Myocyte (in vitro differentiated cells): ENCODE measurements around the gene BAMBI. TPM values are rescaled to one million over a fixed set of nuclear protein-coding genes. Genes with fewer than 3 reads are reported as not detected.
"Not testable (repeated sequence)": the region's sequence is repeated elsewhere in the genome, so short reads cannot be mapped to it uniquely, and the experiment has no call there.

Experiments used
- DNase-seq: peaks from one replicate; pipeline ENCODE4 v3.0.0-alpha.2; 2012; ENCODE audit warnings: low read depth
- polyA plus RNA-seq: library from polyadenylated mRNA; unstranded; fragments of >200 nt; gene quantifications from one replicate; pipeline ENCODE4 v1.2.1, GENCODE V29; 2012; ENCODE audit warnings: missing spikeins
- total RNA-seq: library from RNA; depleted of rRNA; stranded (reverse); fragments of >200 nt; gene quantifications from 2 replicates; pipeline ENCODE4 v1.2.3, GENCODE V29; 2014

BAMBI gene, protein sequence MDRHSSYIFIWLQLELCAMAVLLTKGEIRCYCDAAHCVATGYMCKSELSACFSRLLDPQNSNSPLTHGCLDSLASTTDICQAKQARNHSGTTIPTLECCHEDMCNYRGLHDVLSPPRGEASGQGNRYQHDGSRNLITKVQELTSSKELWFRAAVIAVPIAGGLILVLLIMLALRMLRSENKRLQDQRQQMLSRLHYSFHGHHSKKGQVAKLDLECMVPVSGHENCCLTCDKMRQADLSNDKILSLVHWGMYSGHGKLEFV
- 0.47 and 4.6 TPM in 2 replicates for total RNA-seq
- polyA plus RNA-seq, result 5.0 TPM

DNA sequence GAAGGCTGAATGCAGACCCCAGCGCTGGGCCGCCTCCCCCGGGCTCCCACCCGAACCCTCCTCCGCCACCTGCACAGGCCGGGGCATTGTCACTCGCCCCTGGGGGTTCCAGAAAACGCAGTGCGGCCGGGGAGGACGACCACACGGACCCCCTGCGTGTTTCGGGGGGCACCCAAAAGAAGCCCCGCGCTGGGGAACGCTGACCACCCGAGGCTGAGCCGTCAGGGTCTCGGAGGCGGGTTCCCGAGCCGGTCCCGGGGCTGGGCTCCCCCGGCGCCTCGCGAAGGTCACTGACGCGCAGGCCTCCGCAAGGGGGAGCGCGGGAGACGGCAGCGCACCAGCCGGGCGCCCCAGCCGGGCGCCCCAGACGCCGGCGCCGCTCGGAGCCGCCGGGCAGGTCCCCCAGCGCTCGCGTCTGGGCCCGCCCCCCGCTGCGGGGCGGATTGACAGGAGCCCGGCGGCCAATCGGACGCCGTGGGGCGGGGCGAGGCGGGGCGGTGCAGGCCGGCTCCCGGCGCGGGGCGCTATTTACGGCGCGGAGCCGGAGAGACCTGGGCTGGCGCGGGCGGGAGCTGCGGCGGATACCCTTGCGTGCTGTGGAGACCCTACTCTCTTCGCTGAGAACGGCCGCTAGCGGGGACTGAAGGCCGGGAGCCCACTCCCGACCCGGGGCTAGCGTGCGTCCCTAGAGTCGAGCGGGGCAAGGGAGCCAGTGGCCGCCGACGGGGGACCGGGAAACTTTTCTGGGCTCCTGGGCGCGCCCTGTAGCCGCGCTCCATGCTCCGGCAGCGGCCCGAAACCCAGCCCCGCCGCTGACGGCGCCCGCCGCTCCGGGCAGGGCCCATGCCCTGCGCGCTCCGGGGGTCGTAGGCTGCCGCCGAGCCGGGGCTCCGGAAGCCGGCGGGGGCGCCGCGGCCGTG lies at the start of gene BAMBI:
TSS of gene BAMBI (plus strand) at position 554 of the 920 bp plus-strand sequence. CDS start 377 bp downstream, outside the sequence.
- DNase-seq, result peak; percentile 92

- DNase-seq, result peak; percentile 82
Observed at GRCh38 chr10:28628184-28628893, 49.0 kb upstream of the BAMBI start.

GRCh38 chr10:28631896-28632583 lies 45.3 kb upstream of the BAMBI start:
- DNase-seq, result no peak

DNA sequence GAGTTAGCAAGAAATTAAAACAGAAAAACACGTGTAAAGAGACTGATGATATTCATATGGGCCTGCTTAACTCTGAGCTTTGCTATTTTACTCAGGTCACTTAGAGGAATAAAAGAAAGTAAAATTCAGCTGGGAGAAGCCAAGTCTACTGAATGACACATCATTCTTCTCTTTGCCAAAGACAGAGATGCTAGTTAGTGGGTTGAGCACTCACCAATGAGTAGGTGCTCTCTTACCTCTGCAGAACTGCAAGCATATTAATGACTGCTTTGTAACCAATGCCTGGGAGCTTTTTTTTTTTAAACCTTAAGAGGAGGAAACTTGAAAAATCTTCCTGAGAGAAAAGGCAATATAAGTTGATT lies 44.8 kb upstream of the BAMBI start:
- DNase-seq, result no peak

DNA sequence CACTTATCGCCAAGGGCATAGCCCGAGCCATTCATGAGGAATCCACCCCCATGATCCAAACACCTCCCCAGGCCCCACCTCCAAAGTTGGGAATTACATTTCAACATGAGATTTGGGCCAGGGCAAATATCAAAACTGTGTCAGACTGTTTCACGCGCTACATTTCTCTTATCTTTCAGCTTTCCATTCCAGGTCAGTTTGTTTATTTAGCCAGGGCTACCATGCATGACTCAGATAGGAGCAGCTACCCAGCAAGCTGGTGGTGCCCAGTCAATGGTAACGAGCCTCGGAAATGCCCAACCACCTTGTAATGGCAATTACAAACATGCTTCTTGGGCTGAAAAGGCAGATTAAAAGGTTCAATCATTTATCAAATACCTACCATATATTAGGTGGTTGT lies 43.6 kb upstream of the BAMBI start:
- no peak for DNase-seq

DNA sequence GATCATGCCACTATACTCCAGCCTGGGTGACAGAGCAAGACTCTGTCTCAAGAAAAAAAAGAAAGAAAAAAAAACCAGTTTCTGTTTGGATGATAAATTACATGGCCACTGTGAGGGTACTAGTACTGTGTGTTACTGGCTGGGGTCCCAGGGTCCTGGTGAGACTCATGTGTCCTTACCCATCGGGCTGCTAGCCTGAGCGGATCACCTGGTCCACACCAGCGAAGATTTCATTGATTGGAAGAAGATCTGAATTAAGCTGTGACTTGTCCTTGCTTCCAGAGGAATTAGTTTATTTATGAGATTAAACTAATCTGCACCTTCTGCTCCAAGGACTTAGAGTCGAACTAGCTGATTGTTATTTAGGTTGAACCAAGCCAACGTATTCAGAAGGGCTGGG lies 40.0 kb upstream of the BAMBI start:
- no peak for DNase-seq

- DNase-seq, result no peak
Observed at GRCh38 chr10:28638392-28638791, 38.9 kb upstream of the BAMBI start.

GRCh38 chr10:28640551-28640950 lies 36.8 kb upstream of the BAMBI start:
- DNase-seq, result no peak

GRCh38 chr10:28644647-28645046 lies 32.7 kb upstream of the BAMBI start:
- DNase-seq, result no peak

GRCh38 chr10:28652106-28652505 lies 25.2 kb upstream of the BAMBI start:
- no peak for DNase-seq

GRCh38 chr10:28652703-28653102 lies 24.6 kb upstream of the BAMBI start:
- no peak for DNase-seq

- not testable (repeated sequence) for DNase-seq
Observed at GRCh38 chr10:28658824-28659223, 18.5 kb upstream of the BAMBI start.

- DNase-seq, result peak; percentile 35
Observed at GRCh38 chr10:28661035-28661434, 16.3 kb upstream of the BAMBI start.

GRCh38 chr10:28663576-28664368 lies 13.5 kb upstream of the BAMBI start:
- DNase-seq, result peak; percentile 89

DNA sequence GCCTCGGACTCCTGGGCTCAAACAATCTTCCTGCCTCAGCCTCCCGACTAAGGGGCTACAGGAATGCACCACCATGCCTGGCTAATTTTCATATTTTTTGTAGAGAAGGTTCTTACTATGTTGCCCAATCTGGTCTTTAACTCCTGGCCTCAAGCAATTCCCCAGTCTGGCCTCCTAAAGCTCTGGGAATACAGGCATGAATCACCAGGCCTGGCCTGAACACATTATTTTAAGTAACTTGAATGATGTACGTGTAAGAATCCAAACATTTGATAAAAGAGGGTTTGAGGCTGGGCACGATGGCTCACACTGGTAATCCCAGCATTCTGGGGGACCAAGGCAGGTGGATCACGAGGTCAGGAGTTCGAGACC lies 13.0 kb upstream of the BAMBI start:
- no peak for DNase-seq

DNA sequence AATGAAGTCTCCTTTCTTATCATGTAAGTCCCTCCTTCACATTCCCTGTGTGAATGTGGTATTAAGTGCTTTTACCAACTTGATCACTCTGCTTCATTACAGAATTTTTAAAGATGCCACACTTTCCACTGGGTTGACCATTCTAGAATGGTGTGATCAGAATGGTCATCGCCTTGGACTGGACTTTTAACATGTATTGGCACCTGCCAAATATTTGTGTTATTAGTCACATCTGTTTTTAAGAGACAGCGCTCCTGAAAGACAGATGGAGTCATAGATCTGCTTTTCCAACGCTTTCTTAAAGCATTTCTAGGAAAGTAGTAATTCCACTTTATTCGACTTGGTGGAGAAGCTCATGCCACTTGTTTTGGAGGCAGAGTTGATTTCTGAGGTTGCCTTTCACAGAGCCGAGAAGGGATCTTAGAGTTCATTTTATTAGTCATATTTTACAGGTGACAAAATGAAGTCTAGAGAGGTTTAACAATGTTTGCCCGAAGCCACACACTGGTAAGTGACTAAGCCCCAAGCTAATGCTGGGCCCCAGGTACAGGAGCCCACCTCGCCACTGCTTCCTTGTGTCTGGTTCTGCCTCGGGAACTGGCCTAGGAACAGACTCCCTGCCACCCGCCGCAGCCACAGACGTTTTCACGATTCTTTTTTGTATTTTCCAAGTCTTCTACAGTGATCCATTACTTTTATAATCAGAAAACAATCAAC lies 10.4 kb upstream of the BAMBI start:
- no peak for DNase-seq

GRCh38 chr10:28668363-28669226 lies 8.7 kb upstream of the BAMBI start:
- DNase-seq, result no peak

- DNase-seq, result no peak
Observed at GRCh38 chr10:28669227-28670173, 7.8 kb upstream of the BAMBI start.
